Glutamatergic neuron (in vitro differentiated cells): ENCODE measurements around the gene CDKN3. TPM values are rescaled to one million over a fixed set of nuclear protein-coding genes. Genes with fewer than 3 reads are reported as not detected.
"Not testable (repeated sequence)": the region's sequence is repeated elsewhere in the genome, so short reads cannot be mapped to it uniquely, and the experiment has no call there.

Experiments used
- DNase-seq: peaks from one replicate; pipeline ENCODE4 v3.0.0; 2022
- H3K27ac Mint-ChIP-seq: one replicate; pipeline ENCODE4 v1.8.0; 2020; ENCODE audit warnings: mild to moderate bottlenecking, mixed read lengths, inconsistent platforms; ENCODE audit not compliant: unreplicated experiment
- H3K27me3 Mint-ChIP-seq: one replicate; pipeline ENCODE4 v1.8.0; 2020; ENCODE audit warnings: mild to moderate bottlenecking, moderate library complexity, mixed read lengths, inconsistent platforms; ENCODE audit not compliant: unreplicated experiment
- H3K36me3 Mint-ChIP-seq: one replicate; pipeline ENCODE4 v1.8.0; 2020; ENCODE audit warnings: mild to moderate bottlenecking, mixed read lengths, inconsistent platforms; ENCODE audit not compliant: unreplicated experiment
- H3K4me1 Mint-ChIP-seq: one replicate; pipeline ENCODE4 v1.8.0; 2020; ENCODE audit warnings: mild to moderate bottlenecking, low read depth, mixed read lengths, inconsistent platforms; ENCODE audit not compliant: unreplicated experiment
- H3K4me3 Mint-ChIP-seq: one replicate; pipeline ENCODE4 v1.8.0; 2020; ENCODE audit warnings: mild to moderate bottlenecking, mixed read lengths, inconsistent platforms; ENCODE audit not compliant: unreplicated experiment
- H3K9me3 Mint-ChIP-seq: one replicate; pipeline ENCODE4 v1.8.0; 2020; ENCODE audit warnings: mild to moderate bottlenecking, moderate library complexity, mixed read lengths, inconsistent platforms; ENCODE audit not compliant: unreplicated experiment
- CTCF ChIP-seq: fragments of 200-600 bp; sonication (generic); IDR thresholded peaks from one replicate; pipeline ENCODE4 v1.5.0; 2021; ENCODE audit not compliant: partially characterized antibody, unreplicated experiment
- total RNA-seq: library from RNA; stranded (reverse); fragmentation: NEBNext Ultra II Directional; extraction: Animal tissue kit (Norgen Biotek cat#: 25700); gene quantifications from one replicate; pipeline ENCODE4 v1.2.1, GENCODE V29; 2021; ENCODE audit not compliant: unreplicated experiment

CDKN3 gene
- total RNA-seq, 1 donor from 2014 or later, result 4.4 TPM

DNA sequence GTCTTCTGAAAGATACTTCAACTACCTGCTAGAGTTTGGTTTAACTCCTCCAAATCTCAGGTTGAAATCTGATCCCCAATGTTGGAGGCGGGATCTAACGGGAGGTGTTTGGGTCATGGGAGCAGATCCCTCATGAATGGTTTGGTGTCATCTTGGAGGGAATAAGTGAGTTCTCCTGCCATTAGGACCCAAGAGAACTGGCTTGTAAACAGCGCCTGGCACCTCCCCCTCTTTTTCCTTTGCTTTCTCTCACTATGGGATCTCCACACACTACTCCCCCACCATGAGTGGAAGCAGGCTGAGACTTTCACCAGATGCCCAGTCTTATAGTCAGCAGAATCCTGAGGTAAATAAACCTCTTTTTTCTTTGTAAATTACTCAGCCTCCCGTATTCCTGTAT lies 41.9 kb downstream of the CDKN3 start:
- Mint-ChIP-seq H3K4me1 (peaks cover 27% of the 10 kb centered on the region), H3K36me3 (no peaks in the 10 kb centered on the region), H3K27me3 (peaks cover 4% of the 10 kb centered on the region), H3K4me3 (no peak overlapping the region), H3K27ac (no peak overlapping the region), H3K9me3 (peaks cover 6% of the 10 kb centered on the region)
- no peak for TF ChIP-seq CTCF
- DNase-seq, result no peak

GRCh38 chr14:54440037-54440436 lies 43.2 kb downstream of the CDKN3 start:
- H3K4me1 Mint-ChIP-seq, result peaks cover 27% of the 10 kb centered on the region
- peak overlapping the region; percentile 96 for H3K4me3 Mint-ChIP-seq
- TF ChIP-seq CTCF, result no peak
- peaks cover 7% of the 10 kb centered on the region for H3K27me3 Mint-ChIP-seq
- no peaks in the 10 kb centered on the region for H3K36me3 Mint-ChIP-seq
- H3K9me3 Mint-ChIP-seq, result peaks cover 6% of the 10 kb centered on the region
- peak overlapping the region; percentile 95 for H3K27ac Mint-ChIP-seq
- no peak for DNase-seq

GRCh38 chr14:54440476-54440872 lies 43.7 kb downstream of the CDKN3 start:
- Mint-ChIP-seq H3K27ac (peak overlapping the region; percentile 95), H3K4me3 (peak overlapping the region; percentile 96), H3K4me1 (peaks cover 27% of the 10 kb centered on the region), H3K36me3 (no peaks in the 10 kb centered on the region), H3K9me3 (peaks cover 6% of the 10 kb centered on the region), H3K27me3 (peaks cover 8% of the 10 kb centered on the region)
- no peak for TF ChIP-seq CTCF
- no peak for DNase-seq

DNA sequence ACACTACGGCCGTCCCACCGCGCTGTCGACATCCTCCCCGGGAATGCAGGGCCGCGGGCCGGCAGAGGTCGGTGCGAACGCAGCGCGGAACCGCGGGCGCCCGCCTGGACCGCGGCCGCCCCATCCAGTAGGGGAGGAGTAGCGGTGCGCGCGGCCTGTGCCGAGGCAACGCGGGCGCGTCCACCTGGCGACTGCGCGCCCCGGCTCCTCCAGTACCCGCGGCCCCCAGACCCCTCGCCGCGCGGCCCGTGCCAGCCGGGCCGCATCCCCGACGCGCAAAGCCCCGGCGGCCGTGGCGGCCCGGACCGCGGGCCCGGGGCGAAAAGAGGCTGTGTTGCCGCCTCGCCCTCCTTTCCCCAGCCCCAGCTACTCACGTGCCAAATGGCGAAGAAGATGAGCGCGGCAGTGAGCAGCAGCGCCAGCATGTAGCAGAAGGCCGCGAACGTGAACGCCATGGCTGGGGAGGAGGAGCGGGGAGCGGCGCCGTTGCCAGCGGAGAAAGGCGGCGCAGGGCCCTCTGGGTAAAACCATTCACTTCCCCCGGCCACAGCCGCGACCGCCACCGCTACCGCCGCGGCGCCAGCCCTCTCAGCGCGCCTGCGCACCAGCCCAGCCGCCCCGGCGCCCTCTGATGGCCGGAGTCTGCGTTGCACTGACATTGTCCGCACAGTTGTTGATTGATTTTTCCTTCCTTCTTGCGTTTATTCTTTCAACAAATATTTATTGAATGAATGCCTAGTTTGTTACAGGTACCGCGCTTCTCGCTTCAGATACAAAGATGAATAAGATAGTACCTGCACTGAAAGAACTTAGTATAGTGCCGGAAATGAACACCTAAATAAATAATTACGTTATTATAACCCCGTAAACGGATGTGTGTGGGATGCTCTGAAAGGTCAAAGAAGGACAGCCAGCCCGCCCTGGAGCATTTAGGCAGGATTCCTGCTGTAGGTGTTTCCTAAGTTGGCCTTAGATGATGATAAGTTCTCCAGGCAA lies 44.4 kb downstream of the CDKN3 start, which contains the start of gene CNIH1:
TSS of gene CNIH1 (minus strand) at position 502 of the 996 bp plus-strand sequence. CDS start at position 455, 47 bp downstream.
- peak; percentile 95 for TF ChIP-seq CTCF
- H3K4me1 Mint-ChIP-seq, result peaks cover 23% of the 10 kb centered on the region

DNA sequence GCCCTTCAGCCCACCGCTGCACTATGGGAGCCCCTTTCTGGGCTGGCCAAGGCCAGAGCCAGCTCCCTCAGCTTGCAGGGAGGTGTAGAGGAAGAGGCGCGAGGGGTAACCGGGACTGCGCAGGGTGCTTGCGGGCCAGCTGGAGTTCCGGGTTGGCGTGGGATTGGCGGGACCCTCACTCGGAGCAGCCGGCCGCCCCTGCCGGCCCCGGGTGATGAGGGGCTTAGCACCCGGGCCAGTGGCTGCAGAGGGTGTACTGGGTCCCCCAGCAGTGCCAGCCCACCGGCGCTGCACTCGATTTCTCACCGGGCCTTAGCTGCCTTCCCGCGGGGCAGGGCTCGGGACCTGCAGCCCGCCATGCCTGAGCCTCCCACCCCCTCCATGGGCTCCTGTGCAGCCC lies 46.2 kb downstream of the CDKN3 start:
- not testable (repeated sequence) for DNase-seq, H3K9me3 Mint-ChIP-seq, H3K27me3 Mint-ChIP-seq, H3K36me3 Mint-ChIP-seq, H3K27ac Mint-ChIP-seq, H3K4me3 Mint-ChIP-seq
- H3K4me1 Mint-ChIP-seq, result peaks cover 21% of the 10 kb centered on the region

More for the DNA sequence above, 44.4 kb downstream of the CDKN3 start, which contains the start of gene CNIH1:
- Mint-ChIP-seq H3K9me3 (peaks cover 8% of the 10 kb centered on the region), H3K27me3 (peaks cover 8% of the 10 kb centered on the region), H3K36me3 (no peaks in the 10 kb centered on the region), H3K27ac (peak within 1 kb of the TSS; percentile 95), H3K4me3 (peak within 1 kb of the TSS; percentile 96)
- DNase-seq, result peak; percentile 95
